Mesenchymal stem cell (in vitro differentiated cells and primary cell): ENCODE results near the gene PRKCQ.

Experiments
- DNase-seq: peaks from one replicate; pipeline ENCODE4 v3.0.0-alpha.2; 2013
- H2AFZ ChIP-seq: one replicate; pipeline ENCODE4 v1.6.1; 2013; ENCODE audit warnings: low read depth, mild to moderate bottlenecking, control low read depth, inconsistent platforms, low read length, moderate library complexity
- H2AK5ac ChIP-seq: 2 replicates; pipeline ENCODE4 v1.6.1; 2013; ENCODE audit warnings: low read length, moderate library complexity, mild to moderate bottlenecking, inconsistent platforms; ENCODE audit not compliant: severe bottlenecking
- H2BK120ac ChIP-seq: one replicate; pipeline ENCODE4 v1.6.1; 2013; ENCODE audit warnings: low read depth, mild to moderate bottlenecking, inconsistent platforms, low read length, moderate library complexity
- H2BK12ac ChIP-seq, 2 experiments: one replicate each; pipeline ENCODE4 v1.6.1; 2013; ENCODE audit warnings: inconsistent platforms in 2 of 2, low read length in 2 of 2, mild to moderate bottlenecking in 2 of 2, moderate library complexity in 2 of 2, control low read depth in 1 of 2
- H2BK15ac ChIP-seq: one replicate; pipeline ENCODE4 v1.6.1; 2013; ENCODE audit warnings: mild to moderate bottlenecking, low read depth, inconsistent platforms; ENCODE audit not compliant: poor library complexity, severe bottlenecking
- H2BK5ac ChIP-seq: 2 replicates; pipeline ENCODE4 v1.6.1; 2013; ENCODE audit warnings: low read depth, mild to moderate bottlenecking, low read length, control low read depth, inconsistent platforms; ENCODE audit not compliant: poor library complexity, severe bottlenecking
- H3K14ac ChIP-seq, 2 experiments: one replicate each; pipeline ENCODE4 v1.6.1; 2013; ENCODE audit warnings: inconsistent platforms in 2 of 2, low read length in 2 of 2, control low read depth in 1 of 2, mild to moderate bottlenecking in 1 of 2, moderate library complexity in 1 of 2
- H3K18ac ChIP-seq, 2 experiments: one replicate each; pipeline ENCODE4 v1.6.1; 2013; ENCODE audit warnings: inconsistent platforms in 2 of 2, low read length in 2 of 2, control low read depth in 1 of 2, low read depth in 1 of 2, mild to moderate bottlenecking in 1 of 2
- H3K23ac ChIP-seq, 2 experiments: one replicate each; pipeline ENCODE4 v1.6.1; 2013; ENCODE audit warnings: inconsistent platforms in 2 of 2, low read length in 2 of 2, mild to moderate bottlenecking in 2 of 2, moderate library complexity in 2 of 2, control low read depth in 1 of 2
- H3K27ac ChIP-seq: 2 replicates; pipeline ENCODE4 v1.5.1; 2013; ENCODE audit warnings: mild to moderate bottlenecking, moderate library complexity, low read length, control low read depth, inconsistent platforms; ENCODE audit not compliant: poor library complexity, severe bottlenecking
- H3K27me3 ChIP-seq, 2 experiments: 2 replicates each; pipeline versions ENCODE4 v1.6.1 to v1.7.0; 2013; ENCODE audit warnings: low read length in 2 of 2, mild to moderate bottlenecking in 2 of 2, moderate library complexity in 2 of 2, control low read depth in 1 of 2, inconsistent platforms in 1 of 2; ENCODE audit not compliant: control insufficient read depth in 1 of 2, insufficient read depth in 1 of 2
- H3K36me3 ChIP-seq, 2 experiments: 2 replicates each; pipeline versions ENCODE4 v1.6.1 to v1.7.0; 2013; ENCODE audit warnings: low read length in 2 of 2, control low read depth in 1 of 2, inconsistent platforms in 1 of 2, low read depth in 1 of 2, mild to moderate bottlenecking in 1 of 2; ENCODE audit not compliant: insufficient read depth in 2 of 2, control insufficient read depth in 1 of 2
- H3K4ac ChIP-seq, 2 experiments: one replicate each; pipeline ENCODE4 v1.6.1; 2013; ENCODE audit warnings: inconsistent platforms in 2 of 2, low read length in 2 of 2, mild to moderate bottlenecking in 2 of 2, moderate library complexity in 2 of 2, control low read depth in 1 of 2, low read depth in 1 of 2
- H3K4me1 ChIP-seq: 2 replicates; pipeline ENCODE4 v1.6.1; 2013; ENCODE audit warnings: low read depth, low read length, control low read depth; ENCODE audit not compliant: control insufficient read depth, insufficient read depth
- H3K4me2 ChIP-seq: 2 replicates; pipeline ENCODE4 v1.6.1; 2013; ENCODE audit warnings: low read length, mild to moderate bottlenecking, inconsistent platforms; ENCODE audit not compliant: poor library complexity, severe bottlenecking
- H3K4me3 ChIP-seq, 2 experiments: 2 replicates each; pipeline versions ENCODE4 v1.5.1 to v1.7.0; 2013; ENCODE audit warnings: low read length in 2 of 2, mild to moderate bottlenecking in 2 of 2, control low read depth in 1 of 2, low read depth in 1 of 2; ENCODE audit not compliant: insufficient read depth in 1 of 2
- H3K79me1 ChIP-seq: replicated peaks from 2 replicates; pipeline ENCODE4 v1.6.1; 2013; ENCODE audit warnings: mild to moderate bottlenecking, control low read depth, low read length, inconsistent platforms; ENCODE audit not compliant: poor library complexity, severe bottlenecking
- H3K9ac ChIP-seq: 2 replicates; pipeline ENCODE4 v1.7.0; 2013; ENCODE audit warnings: mild to moderate bottlenecking, low read length, moderate library complexity
- H3K9me3 ChIP-seq: 2 replicates; pipeline ENCODE4 v1.7.0; 2013; ENCODE audit warnings: mild to moderate bottlenecking, low read length; ENCODE audit not compliant: control insufficient read depth
- H4K8ac ChIP-seq: one replicate; pipeline ENCODE4 v1.6.1; 2013; ENCODE audit warnings: inconsistent platforms, mild to moderate bottlenecking, low read length, moderate library complexity
- H4K91ac ChIP-seq: one replicate; pipeline ENCODE4 v1.6.1; 2013; ENCODE audit warnings: mild to moderate bottlenecking, low read length, inconsistent platforms
- WGBS: methylation state at CpG from one replicate; pipeline ENCODE4 v1.1.7; 2013; ENCODE audit warnings: mixed read lengths; 5-methylcytosine and 5-hydroxymethylcytosine counted together

PRKCQ gene

GRCh38 chr10:6505300-6505699 lies 74.8 kb downstream of the PRKCQ start:
- H2BK5ac ChIP-seq, result peak overlapping the region; percentile 31
- no peak overlapping the region for H3K27ac ChIP-seq
- H2BK120ac ChIP-seq, result no peak overlapping the region
- DNase-seq, result no peak
- H3K79me1 ChIP-seq, result no peaks in the 10 kb centered on the region
- H3K4ac ChIP-seq, result no peak overlapping the region
- H3K9me3 ChIP-seq, result no peaks in the 10 kb centered on the region
- H3K18ac ChIP-seq, result no peak overlapping the region
- no peaks in the 10 kb centered on the region for H3K27me3 ChIP-seq
- H2BK12ac ChIP-seq, result no peak overlapping the region
- H2AFZ ChIP-seq, result no peak overlapping the region
- H4K8ac ChIP-seq, result no peak overlapping the region
- H3K14ac ChIP-seq, result no peak overlapping the region
- no peak overlapping the region for H3K4me2 ChIP-seq
- H2BK15ac ChIP-seq, result no peak overlapping the region
- H3K36me3 ChIP-seq, result no peaks in the 10 kb centered on the region
- no peak overlapping the region for H3K9ac ChIP-seq
- no peak overlapping the region for H2AK5ac ChIP-seq
- no peak overlapping the region for H3K23ac ChIP-seq
- H3K4me3 ChIP-seq, result no peak overlapping the region
- no peaks in the 10 kb centered on the region for H3K4me1 ChIP-seq
- H4K91ac ChIP-seq, result no peak overlapping the region

- H2BK15ac ChIP-seq, result no peak overlapping the region
- no peaks in the 10 kb centered on the region for H3K79me1 ChIP-seq
- H3K27ac ChIP-seq, result no peak overlapping the region
- no peak overlapping the region for H3K18ac ChIP-seq
- no peak overlapping the region for H3K4me2 ChIP-seq
- H2AK5ac ChIP-seq, result no peak overlapping the region
- H2BK5ac ChIP-seq, result no peak overlapping the region
- H3K9me3 ChIP-seq, result no peaks in the 10 kb centered on the region
- no peak overlapping the region for H2BK12ac ChIP-seq
- DNase-seq, result no peak
- no peak overlapping the region for H3K4me3 ChIP-seq
- no peak overlapping the region for H3K14ac ChIP-seq
- no peaks in the 10 kb centered on the region for H3K27me3 ChIP-seq
- no peak overlapping the region for H3K4ac ChIP-seq
- H4K91ac ChIP-seq, result no peak overlapping the region
- H3K9ac ChIP-seq, result no peak overlapping the region
- no peak overlapping the region for H3K23ac ChIP-seq
- H3K4me1 ChIP-seq, result no peaks in the 10 kb centered on the region
- H4K8ac ChIP-seq, result no peak overlapping the region
- H3K36me3 ChIP-seq, result no peaks in the 10 kb centered on the region
- no CpG with 5 or more reads among the region's 1 CpG for WGBS
- no peak overlapping the region for H2BK120ac ChIP-seq
- no peak overlapping the region for H2AFZ ChIP-seq
These were observed 75.8 kb downstream of the PRKCQ start for GRCh38 chr10:6504296-6504695.

- Histone ChIP-seq H3K79me1 (no peaks in the 10 kb centered on the region), H2BK120ac (no peak overlapping the region), H2BK12ac (no peak overlapping the region), H3K18ac (no peak overlapping the region), H2AFZ (no peak overlapping the region), H2BK15ac (no peak overlapping the region), H4K8ac (no peak overlapping the region), H3K4me3 (no peak overlapping the region), H3K9me3 (no peaks in the 10 kb centered on the region), H3K4ac (no peak overlapping the region), H3K23ac (no peak overlapping the region), H3K9ac (no peak overlapping the region), H3K27me3 (peaks cover 0 to 5% of the 10 kb centered on the region in 2 experiments), H3K36me3 (no peaks in the 10 kb centered on the region), H3K4me1 (no peaks in the 10 kb centered on the region), H3K4me2 (no peak overlapping the region), H4K91ac (no peak overlapping the region), H2BK5ac (no peak overlapping the region), H2AK5ac (no peak overlapping the region), H3K27ac (no peak overlapping the region), H3K14ac (no peak overlapping the region)
- DNase-seq, result no peak
These were observed 76.9 kb downstream of the PRKCQ start for GRCh38 chr10:6503171-6503570.

GRCh38 chr10:6501931-6502330 lies 78.1 kb downstream of the PRKCQ start:
- H2BK5ac ChIP-seq, result no peak overlapping the region
- no peak overlapping the region for H3K23ac ChIP-seq
- no peaks in the 10 kb centered on the region for H3K36me3 ChIP-seq
- WGBS, result 71% methylated on average over 4 of the region's 4 CpGs
- H4K8ac ChIP-seq, result no peak overlapping the region
- no peak overlapping the region for H4K91ac ChIP-seq
- no peaks in the 10 kb centered on the region for H3K79me1 ChIP-seq
- no peak overlapping the region for H3K18ac ChIP-seq
- no peak overlapping the region for H3K14ac ChIP-seq
- H3K27me3 ChIP-seq, result peaks cover 0 to 15% of the 10 kb centered on the region in 2 experiments
- H3K4me3 ChIP-seq, result no peak overlapping the region
- no peak overlapping the region for H3K4me2 ChIP-seq
- H2BK15ac ChIP-seq, result no peak overlapping the region
- no peaks in the 10 kb centered on the region for H3K4me1 ChIP-seq
- H3K4ac ChIP-seq, result no peak overlapping the region
- H2BK12ac ChIP-seq, result no peak overlapping the region
- H3K27ac ChIP-seq, result no peak overlapping the region
- no peak overlapping the region for H3K9ac ChIP-seq
- DNase-seq, result no peak
- H2AFZ ChIP-seq, result no peak overlapping the region
- H3K9me3 ChIP-seq, result no peaks in the 10 kb centered on the region
- no peak overlapping the region for H2BK120ac ChIP-seq
- no peak overlapping the region for H2AK5ac ChIP-seq
